ENCODE results near the gene EFCC1.

GRCh38 chr3:129084501-129084900, 83.4 kb downstream of the EFCC1 start:
- no peak for TF ChIP-seq CTCF (conservative IDR thresholded peaks at IDR 0.05 in 1 of 2, IDR thresholded peaks at IDR 0.05 in 1 of 2; ENCODE audit: extremely low read depth in 1 of 2, insufficient read depth in 1 of 2, low read depth in 1 of 2, low read length in 2 of 2)
- TF ChIP-seq EZH2 (IDR thresholded peaks at IDR 0.05; ENCODE audit: borderline replicate concordance, low read length), result no peak

All from mammary epithelial cell (primary cell).